GM21737 (cell line): ENCODE data around the gene CCDC78.

Source experiments
- ATAC-seq: cut with Tn5 transposase; IDR thresholded peaks from one replicate; pipeline ENCODE4 v1.9.1; 2021; ENCODE audit warnings: mild to moderate bottlenecking, moderate library complexity; ENCODE audit not compliant: unreplicated experiment

Gene CCDC78

DNA sequence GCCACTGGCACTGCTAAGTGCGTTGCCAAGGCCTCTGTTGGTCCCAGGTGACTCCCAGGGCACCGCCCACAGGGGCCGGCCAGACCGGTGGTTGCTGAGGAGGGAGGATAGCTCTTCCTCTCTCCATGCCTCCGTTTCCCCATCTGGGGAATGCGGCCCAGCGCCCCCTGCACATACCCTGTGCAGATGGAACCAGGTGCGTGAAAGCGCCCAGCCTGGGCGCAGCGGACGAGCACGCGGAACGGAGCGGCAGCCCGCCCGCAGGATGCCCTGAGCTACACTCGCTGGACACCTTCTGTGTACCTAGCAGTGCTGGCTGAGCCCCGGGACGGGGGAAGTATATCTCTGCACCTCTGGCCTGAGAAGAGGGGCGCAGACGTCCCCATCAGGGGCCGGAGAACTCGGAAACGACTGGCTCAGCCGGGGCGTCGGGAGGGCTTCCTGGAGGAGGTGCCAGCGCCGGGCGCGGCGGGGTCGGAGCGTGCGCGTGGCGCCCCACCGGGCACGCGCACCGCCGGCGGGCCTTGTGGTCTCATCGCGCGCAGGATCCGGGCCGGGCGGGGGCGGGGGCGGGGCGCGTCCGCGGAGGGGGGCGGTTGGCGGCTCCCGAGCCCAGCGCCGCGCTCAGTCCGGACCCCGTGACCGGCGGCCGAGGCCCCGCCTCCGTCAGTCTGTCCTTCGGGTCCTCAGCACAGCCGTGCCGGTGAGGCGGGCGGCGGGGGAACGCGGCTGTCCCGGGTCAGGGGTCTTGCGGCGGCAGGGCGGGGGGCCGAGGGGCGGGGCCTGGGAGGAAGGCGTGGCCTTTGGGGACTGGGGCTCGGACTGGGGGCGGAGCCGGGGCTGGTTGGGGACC is at the start of gene CCDC78, which contains the start of gene HAGHL:
Gene CCDC78, minus strand, starts transcription at position 6 of the 853 bp plus-strand sequence. CDS start 76 bp downstream, outside the sequence.
Gene HAGHL, plus strand, starts transcription at position 669 of the 853 bp plus-strand sequence. CDS start 404 bp downstream, outside the sequence.
- no peak for ATAC-seq

- ATAC-seq: no peak
Observed at GRCh38 chr16:775236-775796, 49.1 kb upstream of the CCDC78 start.

DNA sequence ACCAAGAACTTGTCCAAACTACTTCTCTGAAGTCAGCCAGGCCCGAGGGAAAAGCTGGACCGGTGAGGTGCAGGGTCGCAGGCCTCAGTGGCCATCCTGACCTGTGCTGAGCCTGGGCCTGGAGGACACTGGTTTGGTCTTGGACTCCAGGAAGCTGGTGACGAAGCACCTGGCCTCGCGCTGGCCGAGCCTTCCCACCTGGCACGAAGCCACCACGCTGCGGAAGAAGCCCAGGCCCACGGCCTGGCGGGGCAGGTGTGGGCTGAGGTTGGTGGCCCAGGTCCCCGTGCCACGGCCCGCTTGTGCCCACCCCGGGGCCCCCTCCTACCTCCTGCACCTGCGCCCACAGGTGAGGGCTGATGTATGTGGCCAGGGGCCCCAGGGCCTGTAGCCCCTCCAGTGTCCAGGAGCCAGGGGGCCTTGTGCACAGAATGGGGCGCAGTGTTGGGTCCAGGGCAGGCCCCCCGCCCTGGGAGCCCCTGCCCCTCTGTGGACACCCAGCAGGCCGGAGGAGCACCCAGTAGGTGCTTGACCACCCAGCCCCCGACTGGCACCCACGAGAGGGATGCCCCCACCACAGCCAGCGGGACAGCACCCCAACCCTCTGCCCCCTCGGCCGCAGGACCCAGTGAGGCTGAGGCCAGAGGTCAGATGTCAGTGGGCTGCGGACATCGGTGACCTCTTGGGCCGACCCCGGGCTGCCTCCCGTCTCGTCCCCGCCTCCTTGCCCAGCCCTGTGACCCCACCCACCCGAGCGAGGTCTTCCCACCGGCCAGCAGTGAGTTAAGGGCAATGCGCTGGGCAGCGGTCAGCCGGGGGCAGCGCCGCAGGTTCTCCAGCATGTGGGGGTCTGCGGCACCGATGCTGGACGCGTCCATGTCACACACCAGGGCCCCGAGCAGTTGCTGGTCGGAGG is 48.1 kb upstream of the CCDC78 start:
- ATAC-seq: no peak

DNA sequence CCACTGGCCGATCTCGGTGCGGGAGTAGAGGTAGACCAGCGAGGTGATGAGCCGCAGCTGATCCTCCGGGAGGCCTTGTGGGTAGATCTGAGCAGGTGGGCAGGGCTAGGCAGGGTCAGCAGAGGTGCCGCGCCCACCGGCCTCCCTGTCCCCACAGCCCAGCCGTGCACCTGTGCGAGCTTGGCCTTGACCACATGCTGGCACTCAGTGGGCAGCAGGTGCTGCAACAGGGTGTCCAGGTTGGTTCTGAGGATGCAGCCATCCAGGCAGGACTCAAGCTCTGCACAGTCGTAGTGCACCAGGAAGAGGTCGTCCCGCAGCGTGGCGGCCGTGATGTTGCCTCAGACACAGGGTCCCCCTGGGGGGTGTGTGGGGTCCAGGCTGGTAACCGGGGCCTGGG is 46.7 kb upstream of the CCDC78 start:
- ATAC-seq: no peak

- ATAC-seq: no peak
Observed at GRCh38 chr16:770411-770810, 44.2 kb upstream of the CCDC78 start.

DNA sequence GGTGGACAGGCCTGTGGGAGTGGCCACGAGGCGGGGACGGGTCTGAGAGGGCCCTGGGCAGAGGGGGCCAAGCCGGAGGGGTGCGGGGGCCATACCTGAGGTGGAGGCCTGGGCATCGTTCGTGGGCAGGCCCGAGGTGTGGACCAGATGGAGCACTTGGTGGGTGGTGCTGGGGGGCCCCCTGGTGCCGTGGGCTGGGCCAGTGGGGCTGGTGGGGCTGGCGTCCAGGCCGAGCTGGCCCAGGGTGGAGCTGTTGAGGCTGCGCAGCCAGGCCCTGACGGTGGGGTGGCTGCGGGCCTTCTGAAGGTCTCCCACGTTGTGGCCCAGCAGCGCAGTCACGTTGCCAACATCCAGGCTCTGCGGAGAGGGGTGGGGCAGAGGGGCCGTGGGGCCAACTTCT is 43.7 kb upstream of the CCDC78 start:
- no peak for ATAC-seq

- ATAC-seq: no peak
Observed at GRCh38 chr16:769184-769784, 43.0 kb upstream of the CCDC78 start.

DNA sequence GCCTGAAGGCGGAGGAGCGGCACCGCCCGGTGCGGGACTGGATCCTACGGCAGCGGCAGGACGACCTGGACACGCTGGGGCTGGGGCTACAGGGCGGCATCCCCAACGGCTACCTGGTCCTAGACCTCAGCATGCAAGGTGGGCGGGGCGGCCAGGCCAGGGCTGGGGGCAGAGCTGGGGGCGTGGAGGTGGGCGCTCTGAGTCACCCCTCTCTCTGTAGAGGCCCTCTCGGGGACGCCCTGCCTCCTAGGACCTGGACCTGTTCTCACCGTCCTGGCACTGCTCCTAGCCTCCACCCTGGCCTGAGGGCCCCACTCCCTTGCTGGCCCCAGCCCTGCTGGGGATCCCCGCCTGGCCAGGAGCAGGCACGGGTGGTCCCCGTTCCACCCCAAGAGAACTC is 42.2 kb upstream of the CCDC78 start:
- ATAC-seq: no peak

GRCh38 chr16:767743-768235 is 41.5 kb upstream of the CCDC78 start:
- ATAC-seq: no peak

DNA sequence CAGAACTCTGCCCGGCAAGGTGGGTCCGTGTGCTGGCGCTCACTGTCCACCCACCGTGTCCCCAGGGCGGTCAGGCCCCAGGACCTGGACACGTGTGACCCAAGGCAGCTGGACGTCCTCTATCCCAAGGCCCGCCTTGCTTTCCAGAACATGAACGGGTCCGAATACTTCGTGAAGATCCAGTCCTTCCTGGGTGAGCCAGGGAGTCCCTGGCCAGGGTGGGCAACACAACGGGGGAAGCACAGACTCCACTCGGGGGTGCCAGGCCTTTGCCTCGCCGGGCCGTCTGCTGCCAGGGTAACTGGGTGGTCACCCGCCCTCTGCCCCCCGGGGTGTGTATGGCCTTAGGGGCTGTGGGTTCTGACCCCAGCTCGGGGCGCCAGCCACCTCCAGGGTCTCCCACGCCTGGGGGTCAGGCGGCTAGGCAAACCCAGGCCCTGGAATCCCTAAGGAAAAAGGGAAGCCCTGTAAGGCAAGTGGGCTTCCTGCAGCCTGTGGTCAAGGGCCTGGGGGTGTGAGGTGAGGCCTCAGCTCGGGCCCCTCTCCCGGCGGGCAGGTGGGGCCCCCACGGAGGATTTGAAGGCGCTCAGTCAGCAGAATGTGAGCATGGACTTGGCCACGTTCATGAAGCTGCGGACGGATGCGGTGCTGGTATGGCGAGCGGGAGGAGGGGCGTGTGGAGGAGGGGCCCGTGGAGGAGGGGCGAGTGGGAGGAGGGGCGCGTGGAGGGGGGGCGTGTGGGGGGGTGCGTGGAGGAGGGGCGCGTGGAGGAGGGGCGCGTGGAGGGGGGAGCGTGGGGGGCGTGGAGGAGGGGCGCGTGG is 40.8 kb upstream of the CCDC78 start:
- ATAC-seq: no peak

DNA sequence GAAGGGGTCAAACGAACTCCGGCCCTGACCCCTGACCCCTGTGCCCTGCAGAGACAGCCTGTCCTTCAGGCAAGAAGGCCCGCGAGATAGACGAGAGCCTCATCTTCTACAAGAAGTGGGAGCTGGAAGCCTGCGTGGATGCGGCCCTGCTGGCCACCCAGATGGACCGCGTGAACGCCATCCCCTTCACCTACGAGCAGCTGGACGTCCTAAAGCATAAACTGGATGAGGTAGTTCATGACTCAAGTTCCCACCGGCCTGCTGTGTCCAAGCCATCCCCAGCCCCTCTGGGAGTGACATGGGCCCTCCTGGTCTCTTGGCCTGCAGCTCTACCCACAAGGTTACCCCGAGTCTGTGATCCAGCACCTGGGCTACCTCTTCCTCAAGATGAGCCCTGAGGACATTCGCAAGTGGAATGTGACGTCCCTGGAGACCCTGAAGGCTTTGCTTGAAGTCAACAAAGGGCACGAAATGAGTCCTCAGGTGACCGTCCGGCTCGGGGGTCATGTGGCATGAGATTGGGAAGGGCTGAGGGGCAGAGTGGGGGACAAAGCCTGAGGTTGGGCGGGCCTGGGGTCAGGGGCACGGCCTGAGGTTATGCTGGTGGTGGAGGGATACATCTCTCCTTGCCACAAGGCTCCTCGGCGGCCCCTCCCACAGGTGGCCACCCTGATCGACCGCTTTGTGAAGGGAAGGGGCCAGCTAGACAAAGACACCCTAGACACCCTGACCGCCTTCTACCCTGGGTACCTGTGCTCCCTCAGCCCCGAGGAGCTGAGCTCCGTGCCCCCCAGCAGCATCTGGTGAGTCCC is 40.0 kb upstream of the CCDC78 start:
- no peak for ATAC-seq

DNA sequence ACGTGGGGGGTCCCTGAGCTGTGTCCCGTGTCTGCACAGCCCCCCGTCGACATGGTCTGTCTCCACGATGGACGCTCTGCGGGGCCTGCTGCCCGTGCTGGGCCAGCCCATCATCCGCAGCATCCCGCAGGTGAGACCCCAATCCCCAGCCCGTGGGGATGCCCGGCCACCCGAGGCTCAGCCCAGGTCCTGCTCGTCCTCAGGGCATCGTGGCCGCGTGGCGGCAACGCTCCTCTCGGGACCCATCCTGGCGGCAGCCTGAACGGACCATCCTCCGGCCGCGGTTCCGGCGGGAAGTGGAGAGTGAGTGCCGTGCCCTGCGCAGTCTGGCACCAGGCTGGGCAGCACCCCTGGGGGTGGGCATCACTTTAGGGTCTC is 39.2 kb upstream of the CCDC78 start:
- ATAC-seq: no peak

GRCh38 chr16:764848-765487 is 38.7 kb upstream of the CCDC78 start:
- no peak for ATAC-seq

DNA sequence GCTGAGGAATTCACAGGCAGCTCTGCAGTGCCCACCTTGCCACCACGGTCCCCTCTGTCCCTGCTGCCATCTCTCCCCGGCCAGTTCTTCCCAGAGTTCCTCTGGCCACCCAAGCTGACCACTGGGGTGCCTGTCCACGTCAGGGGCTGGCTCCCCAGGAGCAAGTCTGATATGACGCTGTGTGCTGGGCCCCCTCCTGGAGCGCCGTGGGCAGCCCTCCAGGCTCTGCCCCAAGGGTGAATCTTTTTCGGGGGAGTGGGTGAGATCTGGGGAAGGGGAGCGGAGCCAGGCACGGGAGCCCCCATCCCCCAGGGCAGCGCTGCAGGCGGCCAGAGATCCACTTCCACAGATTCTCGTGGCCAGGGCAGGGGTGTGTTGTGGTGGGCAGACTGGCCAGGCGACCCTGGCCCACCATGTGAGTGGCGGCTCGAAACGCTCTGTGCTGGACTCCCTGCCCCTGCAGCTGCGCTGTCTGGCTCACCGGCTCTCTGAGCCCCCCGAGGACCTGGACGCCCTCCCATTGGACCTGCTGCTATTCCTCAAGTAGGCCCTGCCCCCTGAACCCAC is 38.0 kb upstream of the CCDC78 start:
- no peak for ATAC-seq

DNA sequence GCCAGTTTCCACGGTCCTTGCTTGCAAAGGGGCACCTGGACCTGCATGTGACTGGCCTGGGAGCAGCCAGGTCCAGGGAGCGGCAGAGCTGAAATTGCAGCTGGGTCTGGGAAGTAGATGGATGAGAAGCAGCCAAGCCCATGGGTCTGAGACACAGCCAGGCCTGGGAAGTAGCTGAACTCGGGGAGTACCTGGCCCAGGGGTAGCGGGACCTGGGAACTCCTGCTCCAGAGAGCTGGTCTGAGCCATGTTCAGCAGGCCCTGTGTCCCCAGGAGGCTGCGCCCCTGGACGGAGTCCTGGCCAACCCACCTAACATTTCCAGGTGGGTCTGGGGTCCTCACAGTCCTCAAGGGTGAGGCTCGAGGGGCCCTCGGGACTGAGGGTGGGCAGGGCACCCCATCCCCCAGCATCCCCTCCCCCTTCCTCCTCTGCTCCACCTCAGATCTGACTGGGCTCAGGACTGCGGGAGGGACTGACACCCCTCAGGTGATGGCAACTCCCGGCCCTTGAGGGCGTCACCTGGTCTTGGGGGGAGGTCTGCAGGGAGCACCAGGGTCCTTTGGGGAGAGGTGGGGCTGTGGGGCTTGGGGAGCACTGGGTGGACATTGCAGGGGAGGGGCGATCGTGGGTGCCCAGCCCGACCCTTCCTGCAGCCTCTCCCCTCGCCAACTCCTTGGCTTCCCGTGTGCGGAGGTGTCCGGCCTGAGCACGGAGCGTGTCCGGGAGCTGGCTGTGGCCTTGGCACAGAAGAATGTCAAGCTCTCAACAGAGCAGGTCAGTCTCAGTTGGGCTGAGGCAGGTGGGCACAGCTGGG is 37.3 kb upstream of the CCDC78 start:
- ATAC-seq: no peak

GRCh38 chr16:762595-763268 is 36.5 kb upstream of the CCDC78 start:
- ATAC-seq: no peak
